ENCODE data around the gene LRP1.

LRP1 gene

DNA sequence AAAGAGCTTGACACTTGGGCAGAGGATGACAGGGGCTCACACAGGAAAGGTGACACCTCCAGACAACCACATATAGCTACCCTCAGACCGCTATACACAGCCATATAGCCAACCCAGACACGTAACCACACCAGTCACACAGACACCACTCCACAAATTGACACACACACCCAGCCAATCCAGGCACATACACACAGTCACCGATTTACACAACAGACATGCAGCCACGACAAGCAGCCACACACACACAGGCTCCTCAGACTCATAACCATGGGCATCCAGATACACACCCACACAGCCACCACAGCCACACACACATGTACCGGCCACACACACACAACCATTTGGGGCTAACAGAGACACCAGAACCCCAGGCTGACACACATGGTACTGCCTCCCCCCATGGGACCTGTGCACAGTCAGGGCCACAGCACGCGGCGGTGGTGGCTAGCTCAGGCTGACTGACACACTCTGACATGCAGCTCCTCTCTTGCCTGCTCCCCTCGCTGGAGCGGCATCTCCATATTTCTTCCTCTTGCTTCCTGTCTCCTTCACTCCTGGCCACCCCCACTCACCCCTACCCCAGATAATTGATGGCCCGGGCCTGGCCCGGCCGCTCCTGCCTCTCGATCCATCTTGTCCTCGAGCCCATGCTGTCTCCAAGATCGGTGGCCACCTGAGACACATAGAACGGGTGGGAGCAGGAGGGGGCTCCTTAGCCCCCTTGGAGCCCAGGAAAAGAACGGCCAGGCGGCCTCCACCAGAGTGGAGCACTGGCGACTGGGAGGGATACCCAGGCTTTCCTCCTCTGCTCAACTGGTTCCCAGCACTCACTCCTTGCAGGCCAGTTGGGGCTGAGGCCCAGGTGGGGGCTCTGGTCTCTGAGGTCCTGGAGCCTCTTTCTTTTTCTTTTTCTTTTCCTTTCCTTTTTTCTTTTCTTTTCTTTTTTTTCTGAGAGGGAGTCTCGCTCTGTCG, 95.2 kb downstream of the LRP1 start:
- DNase-seq (ENCODE audit: low spot score): no peak

DNA sequence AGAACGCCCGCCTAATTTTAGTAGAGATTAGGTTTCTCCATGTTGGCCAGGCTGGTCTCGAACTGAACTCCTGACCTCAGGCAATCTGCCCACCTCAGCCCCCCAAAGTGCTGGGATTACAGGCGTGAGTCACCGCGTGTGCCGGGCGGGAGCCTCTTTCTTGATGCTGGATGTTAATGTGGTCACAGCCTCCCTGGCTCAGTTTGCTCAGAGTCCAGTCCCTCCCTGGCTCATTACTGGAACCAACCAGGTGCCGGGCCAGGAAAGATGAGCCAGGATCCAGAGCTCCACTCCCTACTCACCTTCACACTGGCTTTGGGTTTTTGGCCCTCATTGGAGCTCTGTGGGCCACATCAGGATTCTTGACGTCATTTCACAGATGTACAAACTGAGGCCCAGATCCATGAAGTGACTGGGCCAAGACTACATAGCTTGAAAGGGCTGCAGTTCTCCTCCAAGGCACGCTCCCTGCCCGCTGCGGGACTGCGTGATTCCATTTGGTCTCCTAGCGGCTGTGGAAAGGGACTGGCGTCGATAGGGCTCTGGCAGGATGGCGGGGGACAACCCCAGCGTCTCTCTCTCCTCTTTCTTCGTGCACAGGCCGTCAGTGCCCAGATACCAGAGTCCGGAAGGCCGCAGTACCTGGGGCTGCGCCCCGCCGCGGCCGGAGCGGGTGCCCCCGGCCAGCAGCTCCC, 96.1 kb downstream of the LRP1 start:
- no peak for DNase-seq (ENCODE audit: low spot score)

DNA sequence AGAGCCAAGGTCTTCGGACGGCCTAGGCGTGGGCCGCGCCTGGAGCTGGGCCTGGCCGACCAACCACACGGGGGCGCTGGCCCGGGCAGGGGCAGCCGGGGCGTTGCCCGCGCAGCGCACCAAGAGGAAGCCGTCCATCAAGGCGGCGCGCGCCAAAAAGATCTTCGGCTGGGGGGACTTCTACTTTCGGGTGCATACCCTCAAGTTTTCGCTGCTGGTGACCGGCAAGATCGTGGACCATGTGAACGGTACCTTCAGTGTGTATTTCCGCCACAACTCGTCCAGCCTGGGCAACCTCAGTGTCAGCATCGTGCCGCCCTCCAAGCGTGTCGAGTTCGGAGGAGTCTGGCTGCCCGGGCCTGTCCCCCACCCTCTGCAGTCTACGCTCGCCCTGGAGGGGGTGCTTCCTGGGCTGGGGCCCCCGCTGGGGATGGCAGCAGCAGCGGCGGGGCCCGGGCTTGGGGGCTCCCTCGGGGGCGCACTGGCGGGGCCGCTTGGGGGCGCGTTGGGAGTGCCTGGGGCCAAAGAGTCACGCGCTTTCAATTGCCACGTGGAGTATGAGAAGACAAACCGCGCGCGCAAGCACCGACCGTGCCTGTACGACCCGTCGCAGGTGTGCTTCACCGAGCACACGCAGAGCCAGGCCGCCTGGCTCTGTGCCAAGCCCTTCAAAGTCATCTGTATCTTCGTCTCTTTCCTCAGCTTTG, 96.8 kb downstream of the LRP1 start:
- no peak for DNase-seq (ENCODE audit: low spot score)

DNA sequence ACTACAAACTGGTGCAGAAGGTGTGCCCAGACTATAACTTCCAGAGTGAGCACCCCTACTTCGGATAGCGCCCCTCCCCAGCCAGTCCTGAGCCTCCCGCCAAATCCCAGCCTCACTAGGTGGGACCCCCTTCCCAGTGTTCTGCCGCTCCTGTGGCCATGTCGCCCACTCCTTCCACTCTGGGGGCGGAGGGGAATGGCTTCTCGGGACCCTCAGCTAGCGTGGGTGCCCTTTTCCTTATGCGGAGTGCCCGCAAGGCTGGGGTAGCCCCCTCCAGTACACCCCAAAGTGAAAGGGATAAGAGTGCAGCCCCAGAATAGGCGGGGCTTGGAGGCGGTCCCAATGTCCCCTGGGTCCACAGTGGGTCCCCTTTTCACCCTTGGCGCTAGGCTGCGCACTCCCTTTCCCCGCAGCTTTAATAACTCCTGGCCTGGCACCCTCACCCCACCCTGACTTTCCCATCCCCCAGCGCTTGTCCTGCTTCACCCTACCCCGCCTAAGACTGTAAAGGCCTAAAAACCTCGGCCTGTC, 97.5 kb downstream of the LRP1 start:
- DNase-seq (ENCODE audit: low spot score): no peak

DNA sequence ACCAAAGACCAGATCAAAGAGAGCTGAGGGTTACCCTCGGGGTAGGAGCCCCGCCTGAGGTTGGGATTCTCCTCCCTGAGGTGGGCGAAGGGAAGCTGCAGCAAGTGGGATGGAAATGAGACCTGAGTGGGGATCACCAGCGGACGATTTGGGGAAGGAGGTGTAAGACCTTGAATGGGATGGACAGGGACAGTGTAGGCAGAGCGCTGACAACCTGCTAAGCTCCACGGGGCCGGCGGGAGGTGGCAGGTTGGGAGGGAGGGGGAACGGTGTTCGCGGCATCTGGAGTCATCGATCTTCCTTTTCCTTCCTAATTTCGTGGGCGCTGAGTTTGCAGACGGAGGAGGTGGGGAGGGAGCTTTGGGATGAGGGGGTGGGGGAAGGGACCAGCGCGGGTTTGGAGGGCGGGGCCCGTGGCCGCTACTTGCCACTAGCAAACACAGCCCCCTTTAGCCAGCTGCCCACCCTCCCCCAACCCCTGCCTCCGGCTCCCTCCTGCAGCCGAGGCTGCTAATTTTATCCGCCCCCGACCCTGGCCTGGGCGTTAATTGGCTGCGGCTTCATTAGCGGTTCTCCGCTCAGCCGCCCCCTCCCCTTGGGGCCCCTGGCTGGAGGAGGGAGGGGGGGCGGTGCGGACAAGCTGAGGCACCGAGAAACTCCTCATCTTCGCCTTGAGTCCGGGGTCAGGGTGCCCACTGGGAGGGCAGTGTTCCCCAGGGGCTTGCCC, 98.5 kb downstream of the LRP1 start:
- DNase-seq (ENCODE audit: low spot score): no peak

DNA sequence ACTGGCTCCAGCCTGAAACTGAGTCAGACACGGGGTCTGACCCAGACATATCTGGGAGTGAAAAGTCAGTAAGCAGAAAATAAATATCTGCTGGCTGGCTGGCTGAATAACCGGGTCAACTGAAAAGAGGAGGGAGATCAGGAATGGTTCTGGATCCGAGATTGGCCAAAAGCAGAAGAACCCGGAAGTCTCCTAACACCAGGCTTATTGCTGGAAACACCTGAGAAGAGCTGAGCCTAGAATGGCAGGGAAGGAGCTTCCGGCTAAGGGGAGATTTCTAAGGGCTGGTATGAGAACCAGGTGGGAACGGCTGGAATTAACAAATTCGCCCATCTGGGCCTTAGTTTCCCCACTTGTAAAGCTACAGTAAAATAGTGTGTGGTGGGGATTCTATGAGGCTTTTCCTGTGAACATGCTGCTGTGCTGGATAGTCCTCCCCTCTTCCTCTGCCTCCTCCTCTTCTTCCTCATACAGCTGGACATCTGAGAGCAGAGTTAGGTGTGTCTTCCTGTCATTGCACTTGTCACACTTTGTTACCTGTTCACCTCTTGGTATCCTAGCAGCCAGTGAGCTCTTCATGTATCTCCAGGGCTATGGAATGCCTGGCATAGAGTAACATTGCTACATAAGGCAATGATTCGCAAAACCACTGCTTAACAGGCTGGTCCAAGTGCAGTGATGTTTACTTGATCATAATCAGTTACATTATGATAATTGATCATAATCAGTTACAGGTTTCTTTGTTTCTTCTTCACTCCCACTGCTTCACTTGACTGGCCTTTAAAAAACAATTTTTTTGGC, 99.2 kb downstream of the LRP1 start:
- no peak for DNase-seq (ENCODE audit: low spot score)

DNA sequence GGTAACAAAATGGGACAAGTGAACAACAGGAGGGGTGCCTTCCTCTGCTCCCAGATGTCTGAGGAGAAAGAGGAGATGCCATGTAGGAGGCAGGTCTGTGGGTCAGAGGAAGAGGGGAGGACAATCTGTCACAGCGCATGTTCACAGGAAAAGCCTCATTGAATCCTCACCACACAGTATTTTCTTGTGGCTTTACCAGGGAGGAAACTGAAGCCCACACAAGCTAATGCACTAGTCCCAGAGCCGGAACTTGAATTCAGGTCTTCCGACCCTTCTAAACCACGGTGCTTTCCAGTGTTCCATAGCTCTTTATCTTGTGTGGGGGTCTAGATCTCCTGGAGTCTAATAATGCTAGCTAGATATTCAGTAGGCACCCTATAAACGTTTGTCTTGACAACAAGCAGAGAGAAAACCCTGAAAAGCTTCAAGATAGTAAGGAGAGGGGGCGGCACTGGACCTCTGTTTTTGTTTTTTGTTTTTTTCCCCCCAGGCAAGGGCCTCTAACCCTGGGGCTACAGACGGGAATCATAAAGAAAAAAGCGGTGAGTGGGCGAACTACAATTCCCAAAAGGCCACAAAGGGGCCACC, 100.9 kb downstream of the LRP1 start:
- DNase-seq (ENCODE audit: low spot score): no peak

DNA sequence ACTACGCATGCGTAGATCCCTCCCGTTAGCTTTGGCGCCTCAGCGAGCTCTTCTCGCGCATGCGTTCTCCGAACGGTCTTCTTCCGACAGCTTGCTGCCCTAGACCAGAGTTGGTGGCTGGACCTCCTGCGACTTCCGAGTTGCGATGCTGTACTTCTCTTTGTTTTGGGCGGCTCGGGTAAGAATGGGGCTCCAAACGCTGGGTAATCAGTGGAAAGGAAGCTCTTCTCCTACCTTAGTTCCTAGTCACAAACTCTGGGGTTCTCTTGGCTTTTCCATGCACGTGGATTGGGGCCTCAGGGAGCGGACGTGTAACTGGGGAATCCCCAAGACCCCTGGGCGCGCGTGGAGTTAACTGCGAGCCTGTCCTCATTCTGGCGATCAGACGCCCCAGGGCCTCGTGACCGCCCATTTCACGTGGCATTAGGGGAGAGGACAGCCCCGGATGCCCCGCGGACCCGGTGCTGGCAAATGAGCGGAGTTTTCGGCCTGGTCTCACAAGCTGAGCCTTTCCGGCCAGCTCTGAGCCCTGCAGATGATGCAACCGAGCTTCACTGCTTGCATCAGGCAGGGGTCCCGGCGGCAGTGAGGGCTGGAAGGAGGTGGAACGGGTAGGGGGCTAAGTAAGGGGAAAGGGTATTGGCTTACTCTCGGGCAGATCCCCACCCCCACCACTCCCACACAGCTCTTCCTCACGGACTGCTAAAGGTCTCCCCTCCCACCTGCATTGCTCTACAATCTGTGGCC, 101.5 kb downstream of the LRP1 start, which contains the start of gene SHMT2:
Gene SHMT2, plus strand, starts transcription at position 78 of the 747 bp plus-strand sequence. Its CDS starts 68 bp downstream, at position 146.
- peak; percentile 91 for DNase-seq (ENCODE audit: low spot score)

DNA sequence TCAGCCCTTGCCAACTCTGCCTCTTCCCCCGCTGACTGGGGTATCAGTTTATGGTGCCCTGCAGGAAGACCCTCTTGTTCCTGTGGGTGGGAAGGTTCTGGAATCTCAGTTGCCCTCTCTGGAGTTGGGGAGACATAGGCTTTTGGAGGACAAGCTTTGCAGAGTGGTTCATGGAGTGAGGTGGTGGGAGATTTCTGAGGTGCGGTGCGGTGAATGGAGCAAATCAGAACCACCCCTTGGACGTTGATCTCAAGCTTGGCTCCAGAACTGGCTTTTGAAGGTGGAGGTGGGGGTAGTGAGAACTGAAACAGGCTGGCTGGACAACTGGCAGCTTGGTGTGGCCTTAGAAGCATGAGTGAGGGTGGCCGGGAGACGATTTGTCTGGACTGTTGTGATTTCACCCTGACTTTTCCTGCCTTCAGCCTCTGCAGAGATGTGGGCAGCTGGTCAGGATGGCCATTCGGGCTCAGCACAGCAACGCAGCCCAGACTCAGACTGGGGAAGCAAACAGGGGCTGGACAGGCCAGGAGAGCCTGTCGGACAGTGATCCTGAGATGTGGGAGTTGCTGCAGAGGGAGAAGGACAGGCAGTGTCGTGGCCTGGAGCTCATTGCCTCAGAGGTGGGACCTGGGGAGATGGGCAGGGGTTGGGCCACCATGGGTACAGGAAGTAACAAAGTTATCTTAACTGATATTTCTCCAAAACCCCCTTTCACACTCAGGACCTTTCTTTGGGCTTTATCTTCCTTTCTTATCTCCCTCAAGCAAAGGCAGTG, 102.3 kb downstream of the LRP1 start:
- DNase-seq (ENCODE audit: low spot score): no peak

DNA sequence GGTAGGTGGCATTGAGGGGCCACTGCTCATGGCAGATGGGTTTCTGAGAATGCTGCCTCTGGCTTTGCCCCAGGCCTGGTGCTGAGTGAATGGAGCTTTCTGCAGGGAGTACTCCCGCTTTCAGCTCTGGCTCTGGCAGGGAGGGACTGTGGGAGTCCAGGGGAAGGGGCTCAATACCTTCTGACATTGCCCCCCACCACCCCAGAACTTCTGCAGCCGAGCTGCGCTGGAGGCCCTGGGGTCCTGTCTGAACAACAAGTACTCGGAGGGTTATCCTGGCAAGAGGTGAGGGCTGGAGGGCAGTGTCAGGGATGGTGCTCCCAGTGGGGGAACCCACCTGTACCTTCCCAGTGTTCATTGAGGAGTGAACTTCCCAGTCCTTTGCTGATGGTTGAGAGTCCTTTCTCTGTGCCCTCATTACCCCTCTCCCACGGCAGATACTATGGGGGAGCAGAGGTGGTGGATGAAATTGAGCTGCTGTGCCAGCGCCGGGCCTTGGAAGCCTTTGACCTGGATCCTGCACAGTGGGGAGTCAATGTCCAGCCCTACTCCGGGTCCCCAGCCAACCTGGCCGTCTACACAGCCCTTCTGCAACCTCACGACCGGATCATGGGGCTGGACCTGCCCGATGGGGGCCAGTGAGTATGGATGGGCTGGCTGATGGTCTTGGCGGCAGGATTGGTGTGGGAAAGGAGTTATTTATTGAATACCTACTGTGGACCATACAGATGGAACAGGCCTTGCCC, 103.2 kb downstream of the LRP1 start:
- DNase-seq (ENCODE audit: low spot score): no peak

DNA sequence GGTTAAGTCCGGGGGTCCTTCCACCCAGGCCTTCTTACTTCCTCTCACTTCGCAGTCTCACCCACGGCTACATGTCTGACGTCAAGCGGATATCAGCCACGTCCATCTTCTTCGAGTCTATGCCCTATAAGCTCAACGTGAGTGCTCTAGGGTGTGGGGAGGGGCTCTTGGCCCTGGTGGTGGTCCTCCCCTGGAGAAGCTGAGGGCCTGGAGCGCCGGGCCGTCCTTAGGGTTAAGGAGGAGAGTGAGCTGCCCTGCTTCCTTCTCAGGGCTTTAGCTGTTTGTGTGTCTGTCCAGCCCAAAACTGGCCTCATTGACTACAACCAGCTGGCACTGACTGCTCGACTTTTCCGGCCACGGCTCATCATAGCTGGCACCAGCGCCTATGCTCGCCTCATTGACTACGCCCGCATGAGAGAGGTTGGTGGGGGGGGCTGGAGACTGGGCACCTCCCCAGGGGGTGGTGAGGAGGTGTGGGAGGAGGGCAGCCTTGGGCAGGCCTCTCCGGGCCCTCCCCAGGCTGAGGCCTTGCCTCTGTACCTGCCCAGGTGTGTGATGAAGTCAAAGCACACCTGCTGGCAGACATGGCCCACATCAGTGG, 104.0 kb downstream of the LRP1 start:
- DNase-seq (ENCODE audit: low spot score): no peak

DNA sequence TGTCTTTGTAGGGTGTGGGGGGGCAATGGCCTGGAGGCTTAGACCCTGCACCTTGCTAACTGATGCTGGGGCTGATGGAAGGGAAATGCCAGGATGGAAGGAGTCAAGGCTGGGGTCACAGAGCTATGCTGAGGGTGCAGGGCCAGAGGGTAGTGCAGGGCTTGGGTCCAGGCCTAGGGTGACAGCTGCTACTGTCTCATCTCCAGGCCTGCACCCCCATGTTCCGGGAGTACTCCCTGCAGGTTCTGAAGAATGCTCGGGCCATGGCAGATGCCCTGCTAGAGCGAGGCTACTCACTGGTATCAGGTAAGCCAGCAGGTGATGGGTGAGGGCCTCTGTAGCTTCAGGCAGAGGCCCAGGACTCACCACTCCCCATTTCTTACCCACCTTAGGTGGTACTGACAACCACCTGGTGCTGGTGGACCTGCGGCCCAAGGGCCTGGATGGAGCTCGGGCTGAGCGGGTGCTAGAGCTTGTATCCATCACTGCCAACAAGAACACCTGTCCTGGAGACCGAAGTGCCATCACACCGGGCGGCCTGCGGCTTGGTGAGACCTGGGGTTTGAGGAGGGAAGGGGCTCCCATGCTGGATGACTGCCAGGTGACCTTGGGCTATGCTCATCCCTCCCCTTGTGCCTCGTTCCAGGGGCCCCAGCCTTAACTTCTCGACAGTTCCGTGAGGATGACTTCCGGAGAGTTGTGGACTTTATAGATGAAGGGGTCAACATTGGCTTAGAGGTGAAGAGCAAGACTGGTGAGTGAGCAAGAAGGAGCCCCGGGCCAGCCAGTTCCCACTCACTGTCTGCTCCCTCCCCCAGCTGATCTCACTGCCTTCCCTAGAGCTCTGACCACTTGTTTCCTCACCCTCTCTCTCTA, 105.3 kb downstream of the LRP1 start:
- DNase-seq (ENCODE audit: low spot score): no peak

DNA sequence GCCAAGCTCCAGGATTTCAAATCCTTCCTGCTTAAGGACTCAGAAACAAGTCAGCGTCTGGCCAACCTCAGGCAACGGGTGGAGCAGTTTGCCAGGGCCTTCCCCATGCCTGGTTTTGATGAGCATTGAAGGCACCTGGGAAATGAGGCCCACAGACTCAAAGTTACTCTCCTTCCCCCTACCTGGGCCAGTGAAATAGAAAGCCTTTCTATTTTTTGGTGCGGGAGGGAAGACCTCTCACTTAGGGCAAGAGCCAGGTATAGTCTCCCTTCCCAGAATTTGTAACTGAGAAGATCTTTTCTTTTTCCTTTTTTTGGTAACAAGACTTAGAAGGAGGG, 105.9 kb downstream of the LRP1 start:
- DNase-seq (ENCODE audit: low spot score): no peak

DNA sequence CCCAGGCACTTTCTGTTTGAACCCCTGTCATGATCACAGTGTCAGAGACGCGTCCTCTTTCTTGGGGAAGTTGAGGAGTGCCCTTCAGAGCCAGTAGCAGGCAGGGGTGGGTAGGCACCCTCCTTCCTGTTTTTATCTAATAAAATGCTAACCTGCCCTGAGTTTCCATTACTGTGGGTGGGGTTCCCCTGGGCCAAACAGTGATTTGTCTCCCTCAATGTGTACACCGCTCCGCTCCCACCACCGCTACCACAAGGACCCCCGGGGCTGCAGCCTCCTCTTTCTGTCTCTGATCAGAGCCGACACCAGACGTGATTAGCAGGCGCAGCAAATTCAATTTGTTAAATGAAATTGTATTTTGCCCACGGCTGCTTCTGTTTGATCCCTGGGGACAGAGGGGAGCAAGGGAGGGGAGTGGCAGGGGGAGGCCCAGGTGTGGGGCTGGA, 106.3 kb downstream of the LRP1 start:
- DNase-seq (ENCODE audit: low spot score): no peak

DNA sequence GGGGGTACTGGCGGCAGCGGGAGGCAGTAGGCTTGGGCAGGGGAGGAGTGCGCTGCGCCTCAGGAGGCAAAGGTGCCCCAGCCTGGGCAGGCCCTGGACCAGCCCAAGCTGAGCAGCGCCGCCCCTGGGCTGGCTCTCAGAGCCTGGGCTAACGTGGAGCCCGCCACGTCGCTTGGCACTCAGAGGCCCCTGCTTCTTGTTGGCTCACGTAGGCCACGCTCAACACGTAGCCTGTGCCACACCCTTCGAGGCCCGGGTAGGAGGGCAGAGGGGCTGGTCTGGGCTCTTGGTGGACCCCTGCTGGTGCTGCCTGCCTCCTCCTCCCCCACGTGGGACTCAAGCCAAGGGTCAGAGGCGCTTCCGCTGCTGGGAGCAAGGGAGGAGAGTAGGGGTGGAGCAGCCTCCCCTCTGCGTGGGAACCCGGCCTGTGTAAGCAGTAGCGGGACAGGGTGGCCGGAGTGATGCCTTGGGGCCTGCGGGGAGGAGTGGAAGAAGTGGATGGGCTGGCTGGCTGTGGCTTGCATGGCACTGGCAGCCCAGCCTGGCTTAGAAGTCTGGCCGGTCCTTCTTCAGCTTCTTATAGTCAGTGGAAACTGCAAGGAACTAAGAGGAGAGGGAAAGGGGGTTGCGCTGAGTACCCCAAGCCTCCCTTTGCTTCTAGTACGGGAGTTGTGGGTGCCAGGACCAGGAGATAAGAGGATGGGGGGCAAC, 106.9 kb downstream of the LRP1 start:
- no peak for DNase-seq (ENCODE audit: low spot score)

DNA sequence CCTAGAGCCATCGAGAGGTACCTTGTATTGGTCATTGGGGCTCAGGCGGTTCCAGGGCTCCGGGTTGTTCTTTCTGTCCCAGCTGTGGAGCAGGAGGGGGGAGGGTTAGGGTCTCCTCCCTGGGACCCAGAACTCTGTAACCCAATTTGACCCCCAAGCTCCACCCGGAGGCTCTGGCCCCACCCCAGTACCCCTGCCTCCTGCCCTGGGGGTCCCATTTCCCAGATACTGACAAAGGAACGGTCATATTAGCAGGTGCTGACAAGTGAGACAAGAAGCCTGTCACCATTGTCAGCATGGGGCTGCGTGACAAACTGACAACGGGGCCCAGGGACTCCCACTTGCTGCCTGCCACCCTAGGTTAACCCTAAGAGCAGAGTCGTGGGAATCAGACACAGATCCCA, 107.4 kb downstream of the LRP1 start:
- no peak for DNase-seq (ENCODE audit: low spot score)

Data from left forelimb (tissue), 1 donor.